ENCODE results near the gene DCP2. TPM values are rescaled to one million over a fixed set of nuclear protein-coding genes. Genes with fewer than 3 reads are reported as not detected.

The DCP2 gene
- total and polyA plus RNA-seq, 2 donors from 2014 or later, result 6.9 to 43.0 TPM

- H3K4me1 ChIP-seq (ENCODE audit: control insufficient read depth in 2 of 3, insufficient read depth in 2 of 3, low read depth in 1 of 3, low read length in 3 of 3), result peaks cover 0 to 9% (median 0%) of the 10 kb centered on the region in 3 donors
- intact Hi-C loops (cut with DNase I), result no loop called here
- no peak overlapping the region for H3K4me3 ChIP-seq (ENCODE audit: low read length in 3 of 3)
- H3K27ac ChIP-seq (ENCODE audit: low read depth in 2 of 2, low read length in 2 of 2), result no peak overlapping the region
- no peaks in the 10 kb centered on the region for H3K9me3 ChIP-seq (ENCODE audit: control insufficient read depth in 2 of 3, insufficient read depth in 1 of 3, low read length in 3 of 3)
- no peak for TF ChIP-seq CTCF (IDR thresholded peaks at IDR 0.05; ENCODE audit: borderline replicate concordance, extremely low read depth, insufficient read depth)
- H3K9ac ChIP-seq (ENCODE audit: low read length in 3 of 3), result no peak overlapping the region
- H3K36me3 ChIP-seq (ENCODE audit: control insufficient read depth in 2 of 3, insufficient read depth in 3 of 3, low read length in 3 of 3), result peaks cover 0 to 4% (median 4%) of the 10 kb centered on the region in 3 donors
- FAIRE-seq (no peak), DNase-seq (peak in 1 of 5 donors; percentile 26)
- no peaks in the 10 kb centered on the region for H3K27me3 ChIP-seq (ENCODE audit: control insufficient read depth, insufficient read depth, low read length)
Observed at GRCh38 chr5:113063927-113064326, 87.3 kb downstream of the DCP2 start.

DNA sequence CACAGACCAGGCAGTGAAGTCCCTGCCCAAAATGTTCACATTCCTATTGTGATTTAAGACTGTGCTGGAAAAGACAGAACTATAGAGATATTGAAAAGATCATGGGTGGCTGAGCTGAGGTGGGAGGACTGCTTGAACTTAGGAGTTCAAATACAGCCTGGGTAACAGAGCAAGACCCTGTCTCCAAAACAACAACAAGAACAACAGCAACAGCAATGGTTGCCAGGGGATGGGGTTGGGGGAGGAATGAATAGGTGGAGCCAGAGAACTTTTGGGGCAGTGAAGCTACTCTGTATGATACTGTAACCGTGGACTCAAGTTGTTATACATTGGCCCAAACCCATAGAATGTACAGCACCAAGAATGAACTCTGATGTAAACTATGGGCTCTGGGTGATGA is 88.2 kb downstream of the DCP2 start:
- Histone ChIP-seq H3K27ac (ENCODE audit: low read depth in 2 of 2, low read length in 2 of 2) (no peak overlapping the region), H3K36me3 (ENCODE audit: control insufficient read depth in 2 of 3, insufficient read depth in 3 of 3, low read length in 3 of 3) (peaks cover 0 to 4% (median 4%) of the 10 kb centered on the region in 3 donors), H3K4me1 (ENCODE audit: control insufficient read depth in 2 of 3, insufficient read depth in 2 of 3, low read depth in 1 of 3, low read length in 3 of 3) (peaks cover 0 to 2% (median 0%) of the 10 kb centered on the region in 3 donors), H3K4me3 (ENCODE audit: low read length in 3 of 3) (no peak overlapping the region), H3K27me3 (ENCODE audit: control insufficient read depth, insufficient read depth, low read length) (no peaks in the 10 kb centered on the region), H3K9me3 (ENCODE audit: control insufficient read depth in 2 of 3, insufficient read depth in 1 of 3, low read length in 3 of 3) (no peaks in the 10 kb centered on the region), H3K9ac (ENCODE audit: low read length in 3 of 3) (no peak overlapping the region)
- peak in 3 of 5 donors; percentile 48 to 54 (median 52) for DNase-seq
- intact Hi-C loops (cut with DNase I), result no loop called here
- no peak for FAIRE-seq
- no peak for TF ChIP-seq CTCF (IDR thresholded peaks at IDR 0.05; ENCODE audit: borderline replicate concordance, extremely low read depth, insufficient read depth)

DNA sequence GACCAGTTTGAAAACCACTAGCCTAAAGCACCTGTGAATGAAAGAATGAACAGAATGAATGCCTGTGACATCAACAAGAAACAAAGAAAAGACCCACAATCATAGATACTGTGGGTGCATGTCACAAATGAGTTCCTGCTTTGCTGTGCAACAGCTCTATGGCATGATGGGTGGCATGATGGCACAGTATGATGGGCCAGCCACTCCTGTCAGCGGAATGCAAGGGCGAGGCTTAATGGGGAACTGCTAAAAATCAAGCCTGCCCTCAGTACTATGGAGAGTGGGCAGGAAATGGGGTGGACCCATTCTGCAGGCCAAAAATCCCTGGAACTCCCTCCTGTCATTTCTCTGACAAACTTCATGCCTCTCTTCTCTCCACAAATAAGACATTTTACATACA is 89.0 kb downstream of the DCP2 start:
- no peak overlapping the region for H3K9ac ChIP-seq (ENCODE audit: low read length in 3 of 3)
- peaks cover 0 to 4% (median 4%) of the 10 kb centered on the region in 3 donors for H3K36me3 ChIP-seq (ENCODE audit: control insufficient read depth in 2 of 3, insufficient read depth in 3 of 3, low read length in 3 of 3)
- intact Hi-C loops (cut with DNase I), result no loop called here
- H3K4me1 ChIP-seq (ENCODE audit: control insufficient read depth in 2 of 3, insufficient read depth in 2 of 3, low read depth in 1 of 3, low read length in 3 of 3), result peaks cover 0 to 2% (median 0%) of the 10 kb centered on the region in 3 donors
- no peak for TF ChIP-seq CTCF (IDR thresholded peaks at IDR 0.05; ENCODE audit: borderline replicate concordance, extremely low read depth, insufficient read depth)
- DNase-seq, result no peak
- H3K4me3 ChIP-seq (ENCODE audit: low read length in 3 of 3), result no peak overlapping the region
- FAIRE-seq, result no peak
- no peaks in the 10 kb centered on the region for H3K27me3 ChIP-seq (ENCODE audit: control insufficient read depth, insufficient read depth, low read length)
- H3K27ac ChIP-seq (ENCODE audit: low read depth in 2 of 2, low read length in 2 of 2), result no peak overlapping the region
- H3K9me3 ChIP-seq (ENCODE audit: control insufficient read depth in 2 of 3, insufficient read depth in 1 of 3, low read length in 3 of 3), result no peaks in the 10 kb centered on the region

Measured in kidney (tissue), 14 donors.